AG09309 (cell line): ENCODE data around the gene SYNE1.
"Not testable (repeated sequence)": the region's sequence is repeated elsewhere in the genome, so short reads cannot be mapped to it uniquely, and the experiment has no call there.

Experiments
- DNase-seq: peaks from one replicate; pipeline ENCODE4 v3.0.0-alpha.2; 2010; ENCODE audit warnings: low read depth
- H3K4me3 ChIP-seq: 2 replicates; pipeline ENCODE4 v1.5.1; 2011; ENCODE audit warnings: mild to moderate bottlenecking, low read depth, low read length, moderate library complexity; ENCODE audit not compliant: control insufficient read depth
- CTCF ChIP-seq: IDR thresholded peaks from 2 replicates; pipeline ENCODE4 v1.5.1; 2011; ENCODE audit warnings: mild to moderate bottlenecking, low read depth, low read length, inconsistent platforms; ENCODE audit not compliant: insufficient read depth, control insufficient read depth; ENCODE audit errors: missing control alignments

Gene SYNE1

GRCh38 chr6:152531659-152532058, 105.5 kb downstream of the SYNE1 start:
- DNase-seq = no peak
- TF ChIP-seq CTCF = no peak
- H3K4me3 ChIP-seq = no peak overlapping the region

- no peak for TF ChIP-seq CTCF
- H3K4me3 ChIP-seq = no peak overlapping the region
- DNase-seq = no peak
These were observed 107.8 kb downstream of the SYNE1 start for GRCh38 chr6:152529369-152529768.

DNA sequence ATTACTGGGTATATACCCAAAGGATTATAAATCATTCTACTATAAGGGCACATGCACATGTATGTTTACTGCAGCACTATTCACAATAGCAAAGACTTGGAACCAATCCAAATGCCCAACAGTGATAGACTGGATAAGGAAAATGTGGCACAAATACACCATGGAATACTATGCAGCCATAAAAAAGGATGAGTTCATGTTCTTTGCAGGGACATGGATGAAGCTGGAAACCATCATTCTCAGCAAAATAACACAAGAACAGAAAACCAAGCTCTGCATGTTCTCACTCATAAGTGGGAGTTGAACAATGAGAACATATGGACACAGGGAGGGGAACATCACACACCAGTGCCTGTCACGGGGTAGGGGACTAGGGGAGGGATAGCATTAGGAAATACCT, 123.0 kb downstream of the SYNE1 start:
- not testable (repeated sequence) for H3K4me3 ChIP-seq, DNase-seq

DNA sequence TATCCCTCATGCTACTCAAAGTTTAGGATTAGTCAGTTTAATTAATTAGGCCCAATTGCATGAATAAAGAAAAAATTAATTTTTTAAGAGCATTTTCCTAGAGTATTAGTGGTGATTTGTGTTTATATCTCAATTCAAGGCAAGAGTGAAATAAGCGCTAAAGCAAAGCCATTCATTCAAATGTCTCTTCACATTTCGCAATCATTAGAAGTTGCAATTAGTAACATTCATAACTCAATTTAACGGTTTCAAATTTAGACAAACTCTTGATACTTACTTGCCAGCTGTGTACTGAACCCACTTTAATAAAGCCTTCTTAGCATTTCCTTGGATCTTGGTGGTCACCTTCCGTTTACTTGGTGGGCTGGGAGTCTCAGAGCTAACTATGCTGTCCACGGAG, 127.2 kb downstream of the SYNE1 start:
- no peak overlapping the region for H3K4me3 ChIP-seq
- DNase-seq = no peak
- TF ChIP-seq CTCF = no peak

GRCh38 chr6:152508477-152508876, 128.7 kb downstream of the SYNE1 start:
- DNase-seq = no peak
- no peak overlapping the region for H3K4me3 ChIP-seq
- TF ChIP-seq CTCF = no peak

GRCh38 chr6:152503546-152503945, 133.6 kb downstream of the SYNE1 start:
- no peak overlapping the region for H3K4me3 ChIP-seq
- DNase-seq = no peak

GRCh38 chr6:152502421-152503188, 134.6 kb downstream of the SYNE1 start:
- no peak for TF ChIP-seq CTCF
- no peak for DNase-seq
- H3K4me3 ChIP-seq = no peak overlapping the region

More at GRCh38 chr6:152503546-152503945, 133.6 kb downstream of the SYNE1 start:
- no peak for TF ChIP-seq CTCF
